HT1080 (cell line): Measurements from ENCODE around the gene ZBTB7C. TPM values are rescaled to one million over a fixed set of nuclear protein-coding genes. Genes with fewer than 3 reads are reported as not detected.

Experiments used
- DNase-seq: peaks from one replicate; pipeline ENCODE4 v3.0.0-alpha.2; 2015; ENCODE audit warnings: low read depth
- total RNA-seq: library from RNA; depleted of rRNA; stranded (reverse); fragments of >200 nt; shearing (Covaris generic); gene quantifications from 2 replicates; pipeline ENCODE4 v1.2.3, GENCODE V29; 2014

ZBTB7C gene
- total RNA-seq, 1 experiment from 2014 or later = 0.05 TPM

- peak; percentile 69 for DNase-seq
These were observed 82.1 kb downstream of the ZBTB7C start for GRCh38 chr18:48326901-48327675.

GRCh38 chr18:48325115-48325665 lies 84.0 kb downstream of the ZBTB7C start:
- no peak for DNase-seq

DNA sequence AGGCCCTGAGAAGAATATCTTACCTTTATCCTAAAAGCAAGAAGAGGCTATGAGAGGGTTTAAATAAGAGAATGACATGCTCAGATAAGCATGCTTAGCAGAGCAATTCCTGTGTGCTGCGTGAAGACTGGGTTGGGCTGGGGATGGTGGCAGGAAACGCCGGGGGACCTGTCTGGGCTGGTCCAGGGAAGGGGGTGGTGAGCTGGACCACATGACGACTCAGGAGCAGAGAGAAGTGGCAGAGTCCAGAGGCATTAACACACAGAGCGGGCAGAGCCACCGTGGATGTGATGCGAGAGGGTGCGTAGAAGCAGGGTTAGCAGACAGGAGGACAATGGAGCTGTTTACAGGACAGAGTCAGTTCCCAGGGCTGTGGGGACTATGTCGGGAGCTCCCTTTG lies 84.5 kb downstream of the ZBTB7C start:
- DNase-seq = no peak

DNA sequence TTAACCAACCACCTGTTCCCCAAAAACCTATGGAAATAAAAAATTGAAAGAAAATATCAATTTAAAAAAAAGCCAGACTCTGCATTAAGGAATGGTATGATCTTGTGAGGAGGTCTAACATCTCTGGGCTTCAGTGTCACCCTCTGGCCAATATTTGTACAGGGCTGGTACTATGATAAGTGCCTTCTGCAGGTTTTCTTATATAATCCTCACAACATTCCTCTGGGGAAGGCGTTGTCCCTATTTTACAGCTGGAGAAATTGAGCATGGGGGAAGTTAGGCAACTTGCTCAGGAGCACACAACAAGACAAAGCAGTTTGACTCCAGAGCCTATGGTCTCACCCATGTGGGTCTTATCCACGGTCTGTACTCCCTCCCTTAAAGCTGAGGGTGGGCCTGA lies 86.0 kb downstream of the ZBTB7C start:
- no peak for DNase-seq

DNA sequence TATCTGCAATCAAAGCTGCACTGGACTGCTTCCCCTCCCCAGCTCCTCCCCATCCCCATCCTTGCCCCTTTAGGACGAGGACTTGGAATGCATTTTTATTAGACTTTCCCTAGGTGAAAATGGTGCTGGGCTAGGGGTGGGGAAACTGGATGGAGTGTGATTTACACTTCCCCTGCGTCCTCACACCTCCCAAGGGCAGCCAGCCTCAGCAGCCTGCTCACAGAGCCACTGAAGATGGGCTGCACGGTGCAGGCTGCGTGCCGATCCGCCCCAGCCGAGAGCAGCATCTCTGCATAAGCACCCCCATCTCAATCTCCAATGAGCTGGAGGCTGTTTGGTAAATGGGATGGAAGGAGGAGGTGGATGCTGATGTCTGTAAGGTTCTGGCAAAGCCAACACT lies 87.6 kb downstream of the ZBTB7C start:
- DNase-seq = no peak

GRCh38 chr18:48321121-48321520 lies 88.1 kb downstream of the ZBTB7C start:
- DNase-seq = no peak

DNA sequence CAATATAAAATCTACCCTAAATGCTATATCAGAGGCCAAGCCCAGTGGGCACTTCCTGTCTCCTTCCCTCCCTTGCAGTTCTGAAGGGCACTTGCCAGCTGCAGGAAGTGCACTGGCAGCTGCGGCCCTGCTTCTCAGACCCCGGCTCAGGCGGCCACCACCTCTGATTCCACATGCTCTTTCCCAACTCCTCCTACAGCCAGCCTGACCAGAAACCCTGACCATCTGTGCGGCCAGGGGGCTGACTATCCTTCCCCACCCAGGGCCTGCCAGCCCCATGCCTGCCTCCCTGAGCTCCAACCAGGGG lies 88.6 kb downstream of the ZBTB7C start:
- DNase-seq = no peak

DNA sequence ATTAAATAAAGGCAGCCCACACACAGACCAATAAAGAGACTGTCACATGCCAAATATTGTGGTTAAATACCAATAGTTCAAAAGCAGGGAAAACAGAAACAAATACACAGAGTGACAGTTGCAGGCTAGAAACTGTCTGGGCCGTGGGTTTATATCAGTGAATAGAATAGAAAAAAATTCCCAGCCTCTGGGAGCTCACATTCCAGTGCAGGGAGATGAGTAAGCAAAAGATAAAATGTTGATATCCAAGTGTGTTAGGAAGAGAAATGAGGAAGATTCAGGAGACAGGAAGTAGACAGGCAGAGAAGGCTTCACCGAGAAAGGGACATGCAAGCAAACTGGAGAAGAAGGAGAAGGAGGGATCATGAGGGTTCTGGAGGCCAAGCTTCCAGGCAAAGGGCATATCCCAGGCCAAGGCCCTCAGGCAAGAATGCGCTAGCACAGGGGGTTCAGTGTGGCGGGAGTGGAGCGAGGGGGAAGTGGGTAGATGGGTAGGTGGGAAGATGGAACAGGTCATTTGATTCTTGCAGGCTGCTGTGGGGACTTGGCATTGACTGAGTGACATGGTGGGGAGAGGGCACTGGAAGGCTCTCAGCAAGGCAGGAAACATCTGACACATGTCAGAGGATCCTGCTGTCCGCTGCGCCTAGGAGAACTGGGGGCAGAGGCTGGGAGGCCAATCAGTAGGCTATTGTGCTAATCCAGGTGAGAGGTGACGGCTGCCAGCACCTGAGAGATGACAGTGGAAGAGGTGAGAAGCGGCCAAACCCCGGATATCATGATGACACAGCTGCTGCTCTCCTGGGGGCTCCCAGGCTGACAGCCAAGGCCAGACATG lies 89.2 kb downstream of the ZBTB7C start:
- DNase-seq = peak; percentile 46

GRCh38 chr18:48318436-48318835 lies 90.7 kb downstream of the ZBTB7C start:
- no peak for DNase-seq

DNA sequence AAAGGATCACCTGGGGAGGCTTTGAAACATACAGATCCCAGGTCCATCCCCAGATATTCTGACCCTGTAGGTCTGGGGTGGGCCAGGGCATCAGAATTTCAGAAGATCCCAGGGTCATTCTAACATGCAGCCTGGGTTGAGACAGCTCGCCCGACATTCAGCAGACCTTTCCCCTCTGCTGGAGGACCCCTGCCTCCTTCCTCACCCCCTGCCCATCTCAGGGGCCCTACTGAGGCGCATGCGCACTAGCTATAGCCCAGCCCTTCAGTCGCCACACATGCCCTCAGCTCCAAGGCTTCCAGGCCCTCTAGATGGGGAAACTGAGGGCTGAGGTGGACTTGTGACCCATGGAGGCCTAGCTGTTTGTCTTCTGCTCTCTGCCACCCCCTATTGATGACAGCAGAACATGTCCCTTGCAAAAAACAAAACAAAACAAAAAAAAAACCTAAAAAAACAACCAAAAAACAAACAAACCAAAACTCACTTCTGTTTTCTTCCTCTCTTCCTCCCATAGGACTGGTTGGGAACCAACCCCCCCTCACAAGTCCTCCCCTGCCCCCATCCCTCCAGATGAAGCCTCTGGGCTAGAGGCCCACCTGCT lies 91.3 kb downstream of the ZBTB7C start:
- no peak for DNase-seq

DNA sequence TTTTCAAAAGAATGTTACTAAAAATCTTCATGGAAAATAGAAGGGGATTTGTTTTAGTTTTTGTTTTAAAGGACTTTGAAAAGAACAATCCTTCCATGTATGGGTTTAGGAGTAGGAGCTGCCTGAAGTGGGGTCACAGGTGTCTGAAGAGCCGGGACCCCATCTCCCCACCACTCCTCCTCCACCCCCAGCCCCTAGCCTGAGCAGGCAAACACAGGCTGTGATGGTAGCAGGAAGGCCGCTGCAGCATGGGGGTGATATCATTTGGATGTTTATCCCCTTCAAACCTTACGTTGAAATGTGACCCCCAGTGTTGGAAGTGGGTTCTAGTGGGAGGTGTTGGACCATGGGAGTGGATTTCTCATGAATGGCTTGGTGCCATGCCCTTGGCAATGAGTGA lies 93.0 kb downstream of the ZBTB7C start:
- DNase-seq = no peak

DNA sequence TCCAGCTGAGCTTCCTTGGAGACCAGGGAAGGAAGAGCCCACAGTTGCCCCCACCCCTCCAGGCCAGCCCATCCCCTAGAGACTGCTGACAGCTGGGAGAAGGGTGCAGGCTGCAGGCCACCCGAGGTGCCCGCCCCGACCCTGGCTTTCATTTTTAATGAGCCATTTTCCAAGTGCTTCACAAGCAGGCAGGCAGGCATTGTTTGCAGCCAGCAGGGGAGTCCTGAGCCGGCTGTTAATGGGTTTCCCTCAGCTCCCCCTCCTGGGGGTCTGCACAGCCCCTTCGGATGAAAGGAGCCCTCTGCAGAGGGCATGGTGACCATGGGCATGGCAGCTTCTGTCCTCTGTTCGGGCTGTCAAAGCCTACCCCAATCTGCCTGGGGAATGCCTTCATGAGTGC lies 94.5 kb downstream of the ZBTB7C start:
- DNase-seq = no peak

DNA sequence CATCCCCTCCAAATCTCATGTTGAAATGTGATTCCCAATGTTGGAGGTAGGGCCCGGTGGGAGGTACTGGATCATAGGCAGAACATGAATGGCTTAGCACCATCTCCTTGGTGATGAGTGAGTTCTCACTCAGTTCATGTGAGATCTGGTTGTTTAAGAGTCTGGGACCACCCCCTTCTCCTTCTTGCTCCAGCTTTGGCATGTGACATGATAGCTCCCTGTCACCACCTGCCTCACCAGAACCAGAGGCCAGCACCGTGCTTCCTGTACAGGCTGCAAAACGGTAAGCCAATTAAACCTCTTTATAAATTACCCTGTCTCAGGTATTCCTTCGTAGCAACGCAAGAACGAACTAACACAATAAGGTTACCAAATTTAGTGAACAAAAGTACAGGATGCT lies 95.4 kb downstream of the ZBTB7C start:
- DNase-seq = no peak

DNA sequence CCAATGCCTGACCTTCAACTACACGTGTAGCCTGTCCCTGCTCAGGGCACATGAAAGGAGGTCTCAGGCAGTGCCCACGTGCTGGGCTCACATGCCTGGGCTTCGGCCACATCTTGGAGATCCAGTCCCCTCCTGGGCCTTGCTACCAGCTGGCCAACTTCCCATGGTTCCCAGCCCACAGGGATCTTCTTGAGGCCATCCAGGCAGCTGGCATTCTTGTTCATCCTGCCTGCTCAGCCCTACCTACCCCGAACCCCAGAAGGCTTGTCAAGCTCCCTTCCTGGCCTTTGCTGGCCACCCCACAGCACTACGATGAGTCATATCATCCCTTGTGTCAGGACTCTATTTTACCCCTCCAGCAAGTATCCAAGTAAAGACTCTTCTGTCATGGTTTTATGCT lies 97.1 kb downstream of the ZBTB7C start:
- peak; percentile 38 for DNase-seq

- no peak for DNase-seq
These were observed 98.2 kb downstream of the ZBTB7C start for GRCh38 chr18:48310999-48311398.

DNA sequence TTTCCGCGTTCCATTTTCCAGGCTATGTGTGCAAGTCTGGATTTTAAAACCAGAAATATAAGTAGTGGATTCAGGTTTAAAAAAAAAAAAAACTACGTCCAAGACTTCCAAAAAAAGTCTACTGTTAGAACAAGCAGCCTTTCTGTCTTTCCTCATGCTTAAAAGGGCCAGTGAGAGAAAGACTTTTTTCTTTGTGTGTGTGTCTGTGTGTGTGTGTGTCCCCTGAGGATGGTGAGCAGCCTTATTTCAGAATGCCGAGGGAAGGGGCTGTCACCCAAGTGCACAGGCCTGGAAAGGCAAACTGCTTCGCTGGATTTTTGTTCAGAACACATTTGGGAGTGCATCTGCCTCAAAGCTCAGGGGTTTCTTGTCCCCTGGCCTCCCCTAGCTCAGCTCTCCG lies 98.8 kb downstream of the ZBTB7C start:
- no peak for DNase-seq

- no peak for DNase-seq
These were observed 100.2 kb downstream of the ZBTB7C start for GRCh38 chr18:48308755-48309575.

DNA sequence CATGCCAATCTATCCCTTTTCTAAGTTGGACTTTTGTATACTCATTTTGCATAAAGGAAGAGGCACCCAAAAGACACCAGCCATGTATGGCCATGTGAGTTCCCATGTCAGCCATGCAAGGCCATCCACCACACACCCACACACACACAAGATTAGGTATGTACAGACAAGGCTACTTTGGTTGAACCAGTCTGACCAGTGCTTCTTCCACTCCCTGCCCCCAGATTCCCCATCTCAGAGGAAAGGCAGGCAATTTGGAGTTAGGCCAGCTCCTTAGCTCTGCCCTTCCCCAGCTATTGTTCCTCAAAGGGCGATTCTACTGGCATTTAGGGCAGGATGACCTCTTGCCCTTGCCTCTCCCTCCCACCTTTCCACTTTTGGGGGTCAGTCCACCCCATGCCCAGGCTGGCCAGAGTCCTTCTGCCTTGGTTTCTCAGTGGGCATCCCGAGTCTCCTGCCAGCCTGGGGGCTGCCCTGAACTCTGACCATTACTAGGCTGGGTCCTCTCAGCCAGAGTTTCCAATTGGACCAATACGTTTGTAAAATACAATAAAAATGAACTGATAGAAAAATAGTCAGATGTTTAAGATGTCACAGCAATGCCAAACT lies 101.1 kb downstream of the ZBTB7C start:
- DNase-seq = no peak

- no peak for DNase-seq
These were observed 102.3 kb downstream of the ZBTB7C start for GRCh38 chr18:48306838-48307237.

DNA sequence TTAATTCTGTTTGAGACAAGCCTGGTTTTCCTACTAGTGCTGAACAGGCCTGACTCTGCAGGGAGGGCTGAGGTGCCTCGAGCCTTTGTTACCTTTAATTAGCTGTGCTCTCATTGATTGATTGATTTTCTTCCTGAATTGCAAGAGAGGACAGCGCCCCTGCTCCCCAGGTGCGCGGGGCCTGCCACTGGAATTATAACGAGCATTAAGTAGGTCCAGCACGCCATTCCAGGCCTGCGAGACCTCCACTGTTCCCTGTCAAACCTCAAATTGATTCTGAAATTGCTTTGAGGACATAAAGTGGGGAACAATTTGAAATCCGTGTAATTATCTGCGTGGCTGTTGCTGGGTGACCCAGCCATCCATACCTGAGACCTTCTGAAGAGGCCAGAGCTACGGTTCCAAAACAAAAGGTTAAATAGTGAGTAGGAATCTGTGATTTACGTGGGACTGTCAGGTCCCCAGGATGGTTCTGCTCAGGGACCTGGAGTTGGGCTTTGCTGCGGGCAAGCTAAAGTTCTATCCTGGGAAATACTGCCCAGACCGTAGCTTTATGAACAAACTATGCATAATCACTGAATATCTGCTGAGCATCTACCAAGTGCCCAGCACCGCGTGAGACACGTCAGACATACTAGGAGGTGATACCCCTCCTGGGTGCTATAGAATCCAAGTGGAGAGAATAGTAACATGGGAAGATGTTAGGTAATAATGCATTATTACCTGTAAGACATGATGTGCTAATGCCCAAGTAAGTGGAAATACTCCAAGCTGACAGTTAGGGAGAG lies 104.1 kb downstream of the ZBTB7C start:
- no peak for DNase-seq
